Right forelimb (tissue), 1 donor: Measurements from ENCODE around the gene CYP2A13.
"Not testable (repeated sequence)": the region's sequence is repeated elsewhere in the genome, so short reads cannot be mapped to it uniquely, and the experiment has no call there.

Experiments used
- DNase-seq: peaks from one replicate; pipeline ENCODE4 v3.0.0-alpha.2; 2018

CYP2A13 gene

DNA sequence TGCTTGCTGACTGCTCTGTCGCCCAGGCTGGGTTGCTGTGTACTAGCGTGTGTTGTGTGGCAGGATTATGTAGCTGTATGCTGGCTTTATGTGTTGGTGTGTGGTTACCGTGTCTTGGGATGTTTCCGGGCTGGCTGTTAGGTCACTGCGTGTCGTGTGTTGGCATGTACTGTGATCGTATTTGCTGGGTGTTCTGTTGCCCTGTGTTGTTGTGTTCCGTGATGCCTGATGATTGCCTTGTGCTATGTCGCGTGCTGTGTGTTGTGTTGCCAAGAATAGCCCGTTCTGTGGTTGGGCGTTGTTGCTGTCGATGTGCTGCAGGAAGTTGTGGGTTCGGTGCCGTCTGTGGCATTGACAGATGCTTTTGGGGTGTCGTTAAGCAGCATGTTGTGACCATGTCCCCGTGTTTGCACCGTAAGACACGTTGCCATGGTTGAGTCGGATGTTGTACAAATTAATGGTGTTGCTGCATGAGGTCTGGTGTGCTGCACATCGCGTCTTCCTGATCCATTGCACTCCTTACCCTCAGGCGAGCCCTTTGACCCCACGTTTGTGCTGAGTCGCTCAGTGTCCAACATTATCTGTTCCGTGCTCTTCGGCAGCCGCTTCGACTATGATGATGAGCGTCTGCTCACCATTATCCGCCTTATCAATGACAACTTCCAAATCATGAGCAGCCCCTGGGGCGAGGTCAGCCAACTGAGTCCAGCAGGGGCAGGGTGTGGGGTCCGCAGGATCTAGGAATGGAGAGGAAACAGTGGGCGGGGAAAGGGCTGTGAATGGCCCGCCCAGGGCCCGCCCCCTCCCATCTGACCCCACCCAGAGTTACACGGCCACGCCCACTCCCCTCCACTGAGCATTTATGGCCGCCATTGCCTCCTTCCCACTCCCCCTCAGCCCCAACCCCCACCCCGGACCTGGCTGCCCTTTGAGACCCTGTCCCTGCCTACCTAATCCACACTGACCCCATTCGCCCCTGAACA is 33.0 kb downstream of the CYP2A13 start:
- DNase-seq, result not testable (repeated sequence)

DNA sequence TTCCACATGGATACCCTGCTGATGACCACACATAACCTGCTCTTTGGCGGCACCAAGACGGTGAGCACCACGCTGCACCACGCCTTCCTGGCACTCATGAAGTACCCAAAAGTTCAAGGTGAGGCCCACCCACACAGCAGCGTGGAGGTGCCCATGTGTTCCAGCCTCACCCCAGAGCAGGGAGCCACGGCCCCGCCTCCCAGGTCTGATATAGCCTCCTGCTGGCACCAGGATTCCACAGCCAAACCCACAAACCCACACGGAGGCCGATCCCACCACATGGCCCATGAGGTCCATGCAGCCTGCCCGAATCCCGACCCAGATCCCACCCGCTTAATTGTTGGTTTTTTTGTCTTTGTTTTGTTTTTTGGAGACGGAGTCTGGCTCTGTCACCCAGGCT is 34.6 kb downstream of the CYP2A13 start:
- DNase-seq, result not testable (repeated sequence)

DNA sequence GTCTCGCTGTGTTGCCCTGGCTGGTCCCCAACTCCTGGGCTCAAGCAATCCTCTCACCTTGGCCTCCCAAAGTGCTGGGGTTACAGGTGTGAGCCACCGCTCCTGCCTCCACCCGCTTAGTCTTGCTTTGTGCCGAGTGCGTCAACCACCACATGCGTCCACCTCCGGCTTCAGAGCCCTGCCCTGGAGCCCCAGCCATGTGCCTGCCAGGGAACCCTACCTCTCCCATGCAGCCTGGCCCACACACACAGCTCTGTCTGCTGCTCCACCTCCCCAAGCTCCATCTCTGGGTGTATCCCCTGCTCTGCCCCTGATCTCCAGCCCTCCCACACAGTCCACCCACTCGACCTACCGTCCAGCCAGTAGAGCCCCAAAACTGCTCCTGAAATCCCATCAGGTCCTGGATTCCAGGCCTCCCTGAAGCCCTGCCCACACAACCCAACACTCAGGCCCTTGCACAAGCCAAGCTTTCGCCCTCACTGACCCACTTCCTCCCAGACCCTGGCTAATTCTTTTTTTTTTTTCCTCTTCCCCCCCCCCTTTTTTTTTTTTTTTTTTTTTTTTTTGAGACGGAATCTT is 35.6 kb downstream of the CYP2A13 start:
- no peak for DNase-seq

DNA sequence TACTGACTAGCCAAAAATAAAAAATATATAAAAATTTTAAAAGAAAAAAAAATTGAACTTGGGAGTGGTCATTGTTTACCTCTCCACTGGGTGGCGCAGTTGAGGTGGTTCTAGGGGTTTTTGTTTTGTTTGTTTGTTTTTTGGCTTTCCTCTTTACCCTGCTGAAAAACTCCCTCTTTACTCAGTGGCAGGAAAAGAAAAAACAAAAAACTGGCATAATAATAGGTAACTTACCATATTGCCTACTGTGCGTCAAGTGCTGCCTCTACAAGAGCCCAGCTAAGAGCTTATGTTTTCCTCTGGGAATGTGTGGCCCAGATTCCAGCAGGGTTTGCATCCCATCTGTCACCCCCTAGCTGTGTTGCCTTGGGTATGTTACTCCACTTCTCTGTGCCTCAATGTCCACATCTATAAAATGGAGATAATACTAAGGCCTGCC is 38.5 kb downstream of the CYP2A13 start:
- DNase-seq, result not testable (repeated sequence)

DNA sequence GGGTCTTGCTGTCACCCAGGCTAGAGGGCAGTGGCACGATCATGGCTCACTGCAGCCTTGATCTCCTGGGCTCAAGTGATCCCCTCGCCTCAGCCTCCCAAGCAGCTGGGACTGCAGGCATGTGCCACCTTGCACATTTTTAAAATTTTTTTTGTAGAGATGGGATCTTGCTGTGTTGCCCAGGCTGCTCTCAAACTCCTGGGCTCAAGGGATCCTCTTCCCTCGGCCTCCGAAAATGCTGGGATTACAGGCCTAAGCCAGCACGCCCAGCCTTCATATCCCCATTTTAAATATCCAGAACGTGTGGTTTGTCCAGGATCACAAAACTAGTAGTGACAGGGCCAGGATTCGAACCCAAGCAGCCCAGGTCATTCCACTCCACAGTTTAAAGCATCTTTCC is 39.1 kb downstream of the CYP2A13 start:
- not testable (repeated sequence) for DNase-seq

DNA sequence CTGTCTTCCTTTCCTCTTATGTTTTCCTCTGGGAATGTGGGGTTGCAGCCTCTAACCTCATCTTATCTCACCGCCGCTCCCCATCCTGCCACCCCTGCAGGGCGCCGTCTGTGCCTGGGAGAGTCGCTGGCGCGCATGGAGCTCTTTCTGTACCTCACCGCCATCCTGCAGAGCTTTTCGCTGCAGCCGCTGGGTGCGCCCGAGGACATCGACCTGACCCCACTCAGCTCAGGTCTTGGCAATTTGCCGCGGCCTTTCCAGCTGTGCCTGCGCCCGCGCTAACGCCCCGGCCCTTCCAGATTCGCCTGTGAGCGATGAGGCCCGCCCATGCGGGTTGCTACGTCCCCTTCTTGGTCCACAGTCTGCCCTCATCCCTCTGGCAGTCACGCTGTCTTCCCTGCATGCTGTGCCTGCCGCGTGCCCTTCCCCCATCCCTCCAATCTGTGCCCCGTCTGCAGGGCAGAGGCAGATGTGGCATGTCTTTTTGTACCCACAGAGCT is 39.6 kb downstream of the CYP2A13 start:
- peak; percentile 72 for DNase-seq

DNA sequence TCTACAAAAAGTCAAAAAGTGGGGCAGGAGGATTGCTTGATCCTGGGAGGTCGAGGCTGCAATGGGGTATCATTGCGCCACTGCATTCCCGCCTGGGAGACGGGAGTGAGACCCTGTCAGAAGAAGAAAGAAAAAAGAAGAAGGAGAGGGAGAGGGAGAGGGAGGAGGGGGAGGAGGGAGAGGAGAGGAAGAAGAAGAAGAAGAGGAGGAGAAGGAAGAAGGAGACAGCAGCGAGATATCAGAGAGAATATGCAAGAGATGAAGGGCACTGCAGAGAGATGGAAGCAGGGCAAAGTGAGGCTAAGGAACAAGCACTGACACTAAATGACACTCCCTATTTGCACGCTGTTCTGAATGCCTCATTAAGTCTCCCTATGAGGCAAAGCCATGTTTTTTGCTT is 40.4 kb downstream of the CYP2A13 start:
- DNase-seq, result no peak

DNA sequence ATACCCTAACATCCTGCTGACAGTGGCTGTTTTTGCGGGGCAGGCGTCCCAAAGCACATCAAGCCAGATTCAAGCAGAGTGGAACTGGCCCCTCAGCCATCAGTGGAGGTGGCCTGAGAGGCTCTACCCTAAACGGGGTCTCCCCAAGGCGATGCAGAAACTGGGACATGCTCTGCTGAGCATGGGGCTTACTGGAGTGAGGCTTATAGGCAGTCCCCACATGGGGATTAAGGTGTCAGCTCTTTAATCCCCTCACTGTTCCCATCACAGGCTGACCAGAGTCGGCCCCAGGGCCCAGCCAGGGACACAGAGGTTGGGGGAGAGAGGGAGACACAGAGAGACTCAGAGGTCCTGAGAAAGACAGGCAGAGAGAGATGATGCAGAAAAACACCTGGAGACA is 42.9 kb downstream of the CYP2A13 start:
- DNase-seq, result no peak

DNA sequence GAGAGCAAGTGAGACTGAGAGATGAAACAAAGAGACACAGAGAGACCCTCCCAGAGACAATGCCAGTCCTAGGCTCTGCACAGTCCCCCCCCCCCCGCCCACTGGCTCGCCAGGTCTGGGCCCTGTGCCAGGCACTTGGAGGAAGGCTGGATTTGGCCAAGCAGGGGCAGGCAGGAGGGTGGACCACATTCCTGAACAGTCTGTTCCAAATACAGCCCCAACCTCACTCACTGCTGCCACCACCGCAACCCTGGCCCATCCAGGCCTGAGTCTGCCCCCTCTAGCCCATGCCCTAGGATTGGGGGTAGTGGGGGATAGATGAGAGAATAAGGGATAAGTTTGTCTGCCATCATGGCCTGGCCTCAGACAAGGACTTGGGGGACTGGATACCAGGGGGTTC is 45.0 kb downstream of the CYP2A13 start:
- DNase-seq, result no peak

DNA sequence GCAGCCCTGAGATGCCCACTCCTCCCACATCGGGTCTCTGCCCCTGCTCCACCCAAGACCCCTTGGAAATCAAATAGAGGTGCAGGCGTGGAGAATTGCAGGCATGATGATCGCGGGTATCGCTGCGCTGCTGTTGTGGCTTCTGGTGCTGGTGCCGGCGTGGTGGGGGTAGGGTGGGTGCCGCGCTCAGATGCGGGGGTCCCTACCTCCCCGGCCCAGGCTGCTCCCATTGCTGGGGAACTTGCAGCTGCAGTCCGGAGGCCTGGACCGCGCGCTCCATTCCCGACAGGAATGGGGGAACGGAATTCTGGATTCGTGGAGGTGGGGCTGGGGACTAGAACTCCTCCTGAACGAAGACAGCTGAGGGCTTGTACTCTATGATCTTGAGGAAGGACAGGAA is 46.4 kb downstream of the CYP2A13 start:
- no peak for DNase-seq

DNA sequence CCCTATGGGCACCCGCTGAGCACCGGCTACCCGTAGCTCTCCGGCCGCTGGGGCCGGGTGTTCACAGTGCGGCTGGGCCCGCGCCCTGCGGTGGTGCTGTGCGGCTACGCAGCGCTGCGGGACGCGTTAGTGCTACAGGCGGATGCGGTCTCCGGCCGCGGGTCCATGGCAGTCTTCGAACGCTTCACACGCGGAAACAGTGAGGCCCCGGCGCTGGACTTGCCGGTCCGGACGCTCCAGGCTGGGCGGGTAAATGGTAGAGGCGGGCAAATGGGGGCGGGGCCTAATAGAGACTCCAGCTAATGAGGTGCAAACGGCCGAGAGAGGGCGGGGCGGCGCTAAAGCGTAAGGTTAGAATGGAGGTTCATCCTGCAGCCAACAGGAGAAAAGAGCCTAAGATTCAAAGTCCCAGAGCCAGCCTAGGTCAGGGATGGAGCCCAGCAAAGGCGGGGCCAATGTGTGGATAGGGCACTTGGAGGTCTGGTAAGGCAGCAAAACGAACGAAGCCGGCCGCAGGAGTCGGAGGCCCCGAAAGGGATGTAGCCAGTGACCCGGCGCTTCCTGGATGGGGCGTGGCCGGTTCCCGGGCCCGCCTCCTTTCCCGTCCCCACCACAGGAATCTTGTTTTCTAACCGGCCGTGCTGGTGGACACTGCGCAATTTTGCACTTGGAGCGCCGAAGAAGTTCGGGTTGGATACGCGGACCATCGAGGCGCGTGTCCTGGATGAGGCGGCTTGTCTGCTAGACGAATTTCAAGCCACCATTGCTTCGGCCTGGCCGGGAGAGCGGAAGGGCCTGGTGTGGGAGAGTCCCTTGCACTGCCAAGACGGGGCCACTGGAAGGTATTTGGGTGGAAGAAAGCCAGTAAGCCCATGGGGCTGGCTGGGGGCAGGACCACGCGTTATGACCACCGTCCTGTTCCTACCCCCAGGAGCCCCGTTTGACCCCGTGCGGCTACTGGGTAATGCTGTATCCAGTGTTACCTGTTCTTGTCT is 47.4 kb downstream of the CYP2A13 start:
- peak; percentile 79 for DNase-seq

DNA sequence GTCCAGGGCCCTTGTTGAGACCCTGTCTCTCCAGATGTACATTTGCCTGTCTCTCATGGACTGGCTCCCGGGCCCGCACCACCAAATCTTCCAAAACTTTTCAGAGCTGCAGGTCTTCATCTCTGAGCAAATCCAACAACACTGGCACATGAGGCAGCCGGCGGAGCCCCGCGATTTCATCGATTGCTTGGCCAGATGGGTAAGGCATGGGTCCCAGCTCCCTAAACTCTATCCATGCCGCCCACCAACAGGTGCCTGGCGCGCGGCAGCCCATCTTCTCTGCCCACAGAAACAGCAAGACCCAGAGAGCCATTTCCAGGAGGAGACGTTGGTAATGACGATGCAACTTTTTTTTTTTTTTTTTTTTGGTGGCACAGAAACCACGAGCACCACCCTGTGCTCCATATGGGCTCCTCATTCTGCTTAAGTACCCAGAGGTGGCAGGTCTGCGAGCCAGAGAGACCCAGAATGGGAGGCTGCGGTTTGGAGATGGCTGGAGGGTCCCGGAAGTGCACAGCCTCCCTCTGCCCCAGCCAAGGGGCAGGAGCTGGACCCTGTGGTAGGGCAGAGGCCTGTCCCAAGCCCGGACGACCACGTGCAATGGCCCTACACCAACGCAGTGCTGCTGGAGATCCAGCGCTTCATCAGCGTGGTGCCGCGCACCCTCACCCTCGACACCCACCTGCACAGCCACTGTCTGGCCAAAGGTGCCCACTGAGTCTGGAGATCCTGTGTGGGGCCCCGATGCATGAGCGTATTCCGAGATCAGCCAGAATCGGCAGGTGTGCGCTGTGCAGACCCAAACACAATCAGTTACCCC is 48.6 kb downstream of the CYP2A13 start:
- no peak for DNase-seq

DNA sequence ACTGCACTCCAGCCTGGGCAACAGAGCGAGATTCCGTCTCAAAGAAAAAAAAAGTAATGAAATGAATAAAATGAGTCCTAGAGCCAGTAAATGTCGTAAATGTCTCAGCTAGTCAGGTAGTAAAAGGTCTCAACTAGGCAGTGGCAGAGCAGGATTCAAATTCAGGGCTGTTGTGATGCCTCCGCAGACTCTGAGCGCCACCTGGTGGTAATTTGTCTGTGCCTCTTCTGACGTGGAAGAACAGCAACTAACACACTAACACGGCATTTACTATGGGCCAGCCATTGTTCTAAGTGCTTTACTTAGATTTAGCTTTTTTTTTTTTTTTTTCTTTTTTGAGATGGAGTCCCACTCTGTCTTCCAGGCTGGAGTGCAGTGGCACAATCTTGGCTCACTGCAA is 56.2 kb downstream of the CYP2A13 start:
- peak; percentile 53 for DNase-seq
